ENCODE data around the gene LMO3.

DNA sequence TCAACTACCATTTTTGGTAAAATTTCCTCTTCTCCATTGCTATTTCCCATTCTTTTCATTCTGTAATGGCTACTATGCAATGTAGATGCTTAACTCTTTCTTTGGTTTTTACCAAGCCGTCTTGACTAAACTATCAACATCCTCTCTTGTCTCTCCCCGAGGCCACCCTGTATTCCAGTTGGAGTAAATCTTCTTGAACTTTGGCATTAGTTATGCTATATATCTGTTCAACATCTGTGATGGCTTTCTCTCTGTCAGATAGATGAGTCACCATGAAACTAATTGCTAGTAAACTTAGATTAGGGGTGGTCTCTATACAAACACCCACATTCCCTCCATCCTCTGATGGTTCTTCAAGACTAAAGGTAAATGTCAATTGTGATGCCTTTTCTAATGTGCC is 63.4 kb downstream of the LMO3 start:
- no peak for TF ChIP-seq ARNTL (CRISPR knock-in tag; IDR thresholded peaks at IDR 0.05; ENCODE audit: borderline replicate concordance, low read depth)
- TF ChIP-seq, protein P1, sequence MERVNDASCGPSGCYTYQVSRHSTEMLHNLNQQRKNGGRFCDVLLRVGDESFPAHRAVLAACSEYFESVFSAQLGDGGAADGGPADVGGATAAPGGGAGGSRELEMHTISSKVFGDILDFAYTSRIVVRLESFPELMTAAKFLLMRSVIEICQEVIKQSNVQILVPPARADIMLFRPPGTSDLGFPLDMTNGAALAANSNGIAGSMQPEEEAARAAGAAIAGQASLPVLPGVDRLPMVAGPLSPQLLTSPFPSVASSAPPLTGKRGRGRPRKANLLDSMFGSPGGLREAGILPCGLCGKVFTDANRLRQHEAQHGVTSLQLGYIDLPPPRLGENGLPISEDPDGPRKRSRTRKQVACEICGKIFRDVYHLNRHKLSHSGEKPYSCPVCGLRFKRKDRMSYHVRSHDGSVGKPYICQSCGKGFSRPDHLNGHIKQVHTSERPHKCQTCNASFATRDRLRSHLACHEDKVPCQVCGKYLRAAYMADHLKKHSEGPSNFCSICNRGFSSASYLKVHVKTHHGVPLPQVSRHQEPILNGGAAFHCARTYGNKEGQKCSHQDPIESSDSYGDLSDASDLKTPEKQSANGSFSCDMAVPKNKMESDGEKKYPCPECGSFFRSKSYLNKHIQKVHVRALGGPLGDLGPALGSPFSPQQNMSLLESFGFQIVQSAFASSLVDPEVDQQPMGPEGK (CRISPR knock-in tag; IDR thresholded peaks at IDR 0.05; ENCODE audit: borderline replicate concordance), result no peak
- TF ChIP-seq ZNF565 (CRISPR knock-in tag; conservative IDR thresholded peaks at IDR 0.05; ENCODE audit: low read depth), result no peak
- no peak for TF ChIP-seq TOX (CRISPR knock-in tag; IDR thresholded peaks at IDR 0.05; ENCODE audit: borderline replicate concordance)
- TF ChIP-seq RARB (CRISPR knock-in tag; IDR thresholded peaks at IDR 0.05), result no peak

All from SK-N-SH treated with all-trans-retinoic acid at 6 μM for 48 hours (cell line).